Prostate gland (tissue), 2 donors: Measurements from ENCODE around the gene KIAA1671. TPM values are rescaled to one million over a fixed set of nuclear protein-coding genes. Genes with fewer than 3 reads are reported as not detected.

Source experiments
- DNase-seq: peaks from one replicate; pipeline ENCODE4 v3.0.0-alpha.2; 2019; ENCODE audit warnings: low spot score
- H3K27ac ChIP-seq, 2 donors: fragments of 200-600 bp; sonication (generic); 2 replicates each; pipeline ENCODE4 v1.5.1; 2017 to 2019
- H3K27me3 ChIP-seq: fragments of 200-600 bp; sonication (generic); replicated peaks from 2 replicates; pipeline ENCODE4 v1.5.1; 2019; ENCODE audit not compliant: insufficient read depth
- H3K36me3 ChIP-seq, 2 donors: fragments of 200-600 bp; sonication (generic); 1 replicate in 1 of 2; 2 replicates in 1 of 2; pipeline versions ENCODE4 v1.5.1 to v1.8.1; 2017 to 2019
- H3K4me1 ChIP-seq: fragments of 200-600 bp; sonication (generic); replicated peaks from 2 replicates; pipeline ENCODE4 v1.5.1; 2019
- H3K4me3 ChIP-seq, 2 donors: fragments of 200-600 bp; sonication (generic); 2 replicates each; pipeline ENCODE4 v1.5.1; 2017 to 2019
- H3K9me3 ChIP-seq: fragments of 200-600 bp; sonication (generic); 2 replicates; pipeline ENCODE4 v1.5.1; 2017
- POLR2A ChIP-seq: fragments of 450-650 bp; IDR thresholded peaks from one replicate; pipeline ENCODE4 v1.6.1; 2016; ENCODE audit warnings: antibody characterized with exemption, mild to moderate bottlenecking
- POLR2AphosphoS5 ChIP-seq: sonication (generic); formaldehyde crosslinking; IDR thresholded peaks from one replicate; pipeline ENCODE4 v1.6.1; 2017; ENCODE audit warnings: antibody characterized with exemption
- WGBS: methylation state at CpG from one replicate; pipeline ENCODE4 v1.1.5; 2018; 5-methylcytosine and 5-hydroxymethylcytosine counted together
- intact Hi-C: fragments of 100-400 bp; cut with DNase I; formaldehyde crosslinking; loops from one replicate; pipeline ENCODE4 v1.14.2; 2022
- total RNA-seq, 2 donors: library from RNA; depleted of rRNA; stranded (reverse); fragments of >200 nt; gene quantifications; one replicate each; pipeline ENCODE4 v1.1.0, GENCODE V29; 2016
- TF ChIP-seq, protein P1 (sequence below), 4 experiments: fragments of 200-600 bp in 2 of 4; fragments of 450-650 bp in 2 of 4; sonication (generic) in 2 of 4; IDR thresholded peaks; 1 replicate in 3 of 4; 2 replicates in 1 of 4; pipeline ENCODE4 v1.5.1; 2016 to 2019; ENCODE audit warnings: antibody characterized with exemption in 4 of 4, mild to moderate bottlenecking in 2 of 4, moderate library complexity in 2 of 4

The KIAA1671 gene
- total RNA-seq, 2 donors from 2014 or later: 44.8 to 53.1 TPM

DNA sequence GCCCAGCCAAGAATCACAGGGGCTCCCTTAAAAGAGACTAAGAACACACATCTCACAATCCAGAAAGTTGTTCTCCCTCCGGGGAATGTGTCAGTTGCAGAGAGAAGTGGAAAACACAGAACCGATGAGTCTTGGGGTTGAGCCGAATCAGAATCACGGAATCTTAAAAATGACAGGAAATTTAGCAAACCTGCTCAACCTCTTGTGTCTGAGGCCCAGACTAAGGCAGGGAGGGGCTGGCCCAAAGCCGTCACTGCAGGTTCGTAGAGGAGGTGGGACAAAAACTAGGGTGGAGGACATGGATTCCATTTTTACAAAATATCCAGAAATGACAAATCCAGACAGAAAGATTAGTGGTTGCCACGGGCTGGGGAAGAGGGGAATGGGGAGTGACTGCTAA lies 63.8 kb downstream of the KIAA1671 start:
- 92% methylated on average over 7 of the region's 7 CpGs for WGBS
- Histone ChIP-seq H3K4me1 (peaks cover 4% of the 10 kb centered on the region), H3K27me3 (no peaks in the 10 kb centered on the region), H3K9me3 (no peaks in the 10 kb centered on the region), H3K27ac (no peak overlapping the region), H3K36me3 (no peaks in the 10 kb centered on the region), H3K4me3 (no peak overlapping the region)
- intact Hi-C loops: no loop called here
- DNase-seq: no peak
- TF ChIP-seq POLR2A (no peak), POLR2AphosphoS5 (no peak)
- TF ChIP-seq, protein P1, sequence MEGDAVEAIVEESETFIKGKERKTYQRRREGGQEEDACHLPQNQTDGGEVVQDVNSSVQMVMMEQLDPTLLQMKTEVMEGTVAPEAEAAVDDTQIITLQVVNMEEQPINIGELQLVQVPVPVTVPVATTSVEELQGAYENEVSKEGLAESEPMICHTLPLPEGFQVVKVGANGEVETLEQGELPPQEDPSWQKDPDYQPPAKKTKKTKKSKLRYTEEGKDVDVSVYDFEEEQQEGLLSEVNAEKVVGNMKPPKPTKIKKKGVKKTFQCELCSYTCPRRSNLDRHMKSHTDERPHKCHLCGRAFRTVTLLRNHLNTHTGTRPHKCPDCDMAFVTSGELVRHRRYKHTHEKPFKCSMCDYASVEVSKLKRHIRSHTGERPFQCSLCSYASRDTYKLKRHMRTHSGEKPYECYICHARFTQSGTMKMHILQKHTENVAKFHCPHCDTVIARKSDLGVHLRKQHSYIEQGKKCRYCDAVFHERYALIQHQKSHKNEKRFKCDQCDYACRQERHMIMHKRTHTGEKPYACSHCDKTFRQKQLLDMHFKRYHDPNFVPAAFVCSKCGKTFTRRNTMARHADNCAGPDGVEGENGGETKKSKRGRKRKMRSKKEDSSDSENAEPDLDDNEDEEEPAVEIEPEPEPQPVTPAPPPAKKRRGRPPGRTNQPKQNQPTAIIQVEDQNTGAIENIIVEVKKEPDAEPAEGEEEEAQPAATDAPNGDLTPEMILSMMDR (IDR thresholded peaks at IDR 0.05): no peak

DNA sequence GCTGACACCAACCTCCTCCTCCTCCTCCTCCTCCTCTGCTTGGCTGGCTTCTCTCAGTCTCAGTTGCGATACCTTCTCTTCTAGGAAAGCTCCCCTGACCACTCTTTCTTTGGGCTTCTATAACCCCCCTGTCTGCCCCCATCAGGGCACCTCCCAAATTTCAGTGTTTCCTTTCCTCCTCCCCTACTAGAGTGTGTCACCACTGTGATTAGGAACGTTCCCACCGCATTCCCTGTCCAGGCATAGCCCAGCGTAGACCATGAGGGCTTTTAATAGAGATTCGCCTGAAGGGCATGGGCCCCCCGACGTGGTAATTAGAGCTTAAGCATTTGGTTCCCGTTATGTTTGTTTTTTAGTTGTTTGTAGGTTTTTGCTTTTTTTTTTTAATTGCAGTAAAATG lies 65.5 kb downstream of the KIAA1671 start:
- Histone ChIP-seq H3K36me3 (no peaks in the 10 kb centered on the region), H3K9me3 (no peaks in the 10 kb centered on the region), H3K4me1 (peaks cover 4% of the 10 kb centered on the region), H3K27me3 (no peaks in the 10 kb centered on the region), H3K4me3 (no peak overlapping the region), H3K27ac (no peak overlapping the region)
- TF ChIP-seq, protein P1 (IDR thresholded peaks at IDR 0.05): no peak
- no peak for TF ChIP-seq POLR2A
- TF ChIP-seq POLR2AphosphoS5: no peak
- no peak for DNase-seq
- intact Hi-C loops: no loop called here
- 70% methylated on average over 8 of the region's 8 CpGs for WGBS

DNA sequence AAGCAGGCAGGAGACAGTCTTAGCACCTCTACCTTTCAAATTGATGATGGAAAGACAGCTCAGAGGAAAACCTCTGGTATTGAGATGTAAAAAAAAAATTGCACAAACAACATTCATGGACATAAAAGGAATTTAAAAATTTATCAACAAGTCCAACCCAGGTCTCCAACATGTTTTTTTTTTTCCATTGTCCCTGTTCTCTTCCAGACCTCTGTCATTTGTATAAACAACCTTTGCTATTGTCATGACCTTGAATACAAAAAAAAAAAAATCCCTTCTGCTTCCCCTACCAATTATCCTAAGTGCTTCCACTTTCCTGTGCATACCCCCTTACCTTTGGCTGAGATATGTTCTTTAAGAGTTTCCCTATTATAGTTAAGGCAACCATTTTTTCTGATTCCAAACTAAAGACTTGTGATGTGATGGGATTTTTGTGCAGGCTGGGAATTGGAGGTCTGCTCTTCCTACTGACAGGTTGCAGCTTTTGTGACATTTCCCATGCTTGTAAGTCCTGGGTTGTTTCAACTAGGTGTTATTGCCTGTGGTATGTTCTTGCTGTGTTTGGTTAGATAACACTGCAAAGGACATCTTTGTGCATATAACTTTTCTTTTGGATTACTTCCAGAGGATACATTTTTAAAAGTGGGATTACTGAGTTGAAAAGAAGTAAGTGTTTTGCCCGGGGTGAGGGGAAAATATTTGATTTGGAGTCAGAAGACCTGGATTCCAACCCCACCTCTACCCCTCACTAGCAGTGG lies 67.1 kb downstream of the KIAA1671 start:
- Histone ChIP-seq H3K9me3 (no peaks in the 10 kb centered on the region), H3K4me3 (no peak overlapping the region), H3K27me3 (no peaks in the 10 kb centered on the region), H3K36me3 (no peaks in the 10 kb centered on the region), H3K27ac (no peak overlapping the region), H3K4me1 (no peaks in the 10 kb centered on the region)
- TF ChIP-seq, protein P1 (IDR thresholded peaks at IDR 0.05): no peak
- no peak for TF ChIP-seq POLR2A
- TF ChIP-seq POLR2AphosphoS5: no peak
- intact Hi-C loops: no loop called here
- no peak for DNase-seq
- WGBS: 59% methylated on average over 1 of the region's 1 CpG

DNA sequence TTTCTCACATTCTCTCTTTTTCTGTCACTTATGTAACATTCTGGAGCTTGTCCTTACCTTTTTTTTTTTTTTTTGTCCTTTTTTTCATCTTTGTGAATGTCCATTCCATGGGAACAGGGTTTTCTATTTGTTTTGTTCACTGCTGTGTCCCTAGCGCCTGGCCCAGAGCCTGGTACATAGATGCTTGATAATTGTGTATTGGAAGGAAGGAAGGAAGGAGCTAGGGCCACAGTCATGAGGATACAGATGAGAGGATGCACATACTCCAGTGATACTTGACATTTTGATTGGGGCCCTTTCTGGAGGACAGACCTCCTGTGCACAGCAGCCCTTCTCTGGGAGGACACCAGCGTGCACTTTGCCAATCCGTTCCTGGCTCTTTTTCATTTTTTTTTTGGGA lies 68.9 kb downstream of the KIAA1671 start:
- no peaks in the 10 kb centered on the region for H3K27me3 ChIP-seq
- no peak for DNase-seq
- no peak overlapping the region for H3K4me3 ChIP-seq
- intact Hi-C loops: no loop called here
- no peaks in the 10 kb centered on the region for H3K4me1 ChIP-seq
- H3K36me3 ChIP-seq: no peaks in the 10 kb centered on the region
- WGBS: 86% methylated on average over 3 of the region's 3 CpGs
- TF ChIP-seq POLR2AphosphoS5 (no peak), POLR2A (no peak)
- TF ChIP-seq, protein P1 (IDR thresholded peaks at IDR 0.05): no peak
- H3K27ac ChIP-seq: no peak overlapping the region
- no peaks in the 10 kb centered on the region for H3K9me3 ChIP-seq

DNA sequence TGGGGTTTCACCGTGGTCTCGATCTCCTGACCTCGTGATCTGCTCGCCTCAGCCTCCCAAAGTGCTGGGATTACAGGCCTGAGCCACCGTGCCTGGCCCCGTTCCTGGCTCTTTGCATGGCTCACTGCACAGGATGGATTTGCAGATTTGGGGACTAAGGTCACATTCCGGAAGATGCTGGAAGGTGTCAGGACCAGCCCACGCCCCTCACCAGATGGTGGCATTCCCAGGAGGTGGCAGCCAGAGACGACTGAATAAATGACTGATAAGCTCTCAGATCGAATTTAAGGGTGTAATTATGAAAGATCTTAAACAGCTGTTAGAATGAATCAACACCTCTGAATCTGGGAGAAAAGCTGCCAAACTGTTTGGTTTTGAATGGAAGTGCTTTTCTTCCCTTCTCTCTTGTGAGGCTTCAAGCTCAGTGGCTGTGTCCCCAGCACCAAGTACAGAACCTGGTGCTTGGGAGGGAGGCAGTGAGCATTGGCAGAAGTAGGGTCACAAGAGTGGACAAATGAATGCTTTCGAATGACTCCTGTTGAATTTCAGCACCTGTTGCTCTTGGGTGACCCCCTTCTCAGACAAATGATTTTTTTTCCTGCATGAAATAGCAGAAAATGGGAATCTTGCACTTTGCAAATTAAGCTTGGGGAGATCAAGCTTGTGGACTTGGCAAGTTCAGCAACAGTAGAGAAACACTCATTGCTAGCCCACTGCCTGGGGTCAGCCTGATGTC lies 69.6 kb downstream of the KIAA1671 start:
- DNase-seq: no peak
- TF ChIP-seq POLR2AphosphoS5 (no peak), POLR2A (no peak)
- TF ChIP-seq, protein P1 (IDR thresholded peaks at IDR 0.05): no peak

More for the DNA sequence above, 69.6 kb downstream of the KIAA1671 start:
- WGBS: 88% methylated on average over 11 of the region's 11 CpGs
- Histone ChIP-seq H3K27me3 (no peaks in the 10 kb centered on the region), H3K9me3 (no peaks in the 10 kb centered on the region), H3K4me1 (peaks cover 2% of the 10 kb centered on the region), H3K4me3 (no peak overlapping the region), H3K36me3 (no peaks in the 10 kb centered on the region), H3K27ac (no peak overlapping the region)
- intact Hi-C loops: no loop called here
